ENCODE results near the gene VPS8.
"Not testable (repeated sequence)": the region's sequence is repeated elsewhere in the genome, so short reads cannot be mapped to it uniquely, and the experiment has no call there.

The VPS8 gene

GRCh38 chr3:184880276-184881019 lies 68.5 kb downstream of the VPS8 start:
- Histone ChIP-seq H3K27ac (ENCODE audit: low read length) (no peak overlapping the region), H3K9me3 (ENCODE audit: control insufficient read depth in 1 of 2, low read length in 2 of 2) (no peaks in the 10 kb centered on the region), H3K4me3 (ENCODE audit: low read depth in 1 of 2, low read length in 2 of 2) (no peak overlapping the region), H3K4me1 (ENCODE audit: control insufficient read depth in 1 of 2, insufficient read depth in 2 of 2, low read length in 2 of 2) (no peaks in the 10 kb centered on the region), H3K27me3 (ENCODE audit: low read depth, low read length) (no peaks in the 10 kb centered on the region), H3K36me3 (ENCODE audit: control insufficient read depth in 1 of 2, insufficient read depth in 2 of 2, low read length in 2 of 2) (peaks cover 13 to 18% of the 10 kb centered on the region in 2 donors)

- Histone ChIP-seq H3K9me3 (ENCODE audit: control insufficient read depth in 1 of 2, low read length in 2 of 2) (no peaks in the 10 kb centered on the region), H3K4me1 (ENCODE audit: control insufficient read depth in 1 of 2, insufficient read depth in 2 of 2, low read length in 2 of 2) (no peaks in the 10 kb centered on the region), H3K27ac (ENCODE audit: low read length) (no peak overlapping the region), H3K36me3 (ENCODE audit: control insufficient read depth in 1 of 2, insufficient read depth in 2 of 2, low read length in 2 of 2) (peaks cover 2 to 11% of the 10 kb centered on the region in 2 donors), H3K27me3 (ENCODE audit: low read depth, low read length) (no peaks in the 10 kb centered on the region), H3K4me3 (ENCODE audit: low read depth in 1 of 2, low read length in 2 of 2) (no peak overlapping the region)
These were observed 72.5 kb downstream of the VPS8 start for GRCh38 chr3:184884359-184885017.

DNA sequence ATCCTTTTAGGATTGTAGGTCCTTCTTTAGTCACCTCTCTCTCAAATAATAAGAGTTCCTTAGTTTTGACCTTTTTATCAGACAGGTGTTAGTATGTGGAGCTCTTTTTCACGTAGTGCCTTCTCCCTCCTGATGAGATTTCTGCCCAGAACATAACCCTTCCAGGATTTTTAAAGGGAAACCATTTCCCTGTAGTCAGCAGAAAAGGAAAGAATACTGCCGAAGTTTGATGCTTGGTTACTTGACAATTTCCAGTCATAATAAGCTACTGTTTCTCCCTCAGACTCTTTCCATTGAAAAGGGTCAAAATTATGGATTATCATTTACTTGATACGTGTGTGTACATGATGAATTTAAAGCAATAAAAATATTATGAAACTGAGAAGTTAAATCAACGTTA lies 73.1 kb downstream of the VPS8 start:
- H3K27me3 ChIP-seq (ENCODE audit: low read depth, low read length): no peaks in the 10 kb centered on the region
- H3K4me1 ChIP-seq (ENCODE audit: control insufficient read depth in 1 of 2, insufficient read depth in 2 of 2, low read length in 2 of 2): no peaks in the 10 kb centered on the region
- no peak overlapping the region for H3K27ac ChIP-seq (ENCODE audit: low read length)
- H3K36me3 ChIP-seq (ENCODE audit: control insufficient read depth in 1 of 2, insufficient read depth in 2 of 2, low read length in 2 of 2): peaks cover 0 to 11% of the 10 kb centered on the region in 2 donors
- no peaks in the 10 kb centered on the region for H3K9me3 ChIP-seq (ENCODE audit: control insufficient read depth in 1 of 2, low read length in 2 of 2)
- no peak overlapping the region for H3K4me3 ChIP-seq (ENCODE audit: low read depth in 1 of 2, low read length in 2 of 2)

DNA sequence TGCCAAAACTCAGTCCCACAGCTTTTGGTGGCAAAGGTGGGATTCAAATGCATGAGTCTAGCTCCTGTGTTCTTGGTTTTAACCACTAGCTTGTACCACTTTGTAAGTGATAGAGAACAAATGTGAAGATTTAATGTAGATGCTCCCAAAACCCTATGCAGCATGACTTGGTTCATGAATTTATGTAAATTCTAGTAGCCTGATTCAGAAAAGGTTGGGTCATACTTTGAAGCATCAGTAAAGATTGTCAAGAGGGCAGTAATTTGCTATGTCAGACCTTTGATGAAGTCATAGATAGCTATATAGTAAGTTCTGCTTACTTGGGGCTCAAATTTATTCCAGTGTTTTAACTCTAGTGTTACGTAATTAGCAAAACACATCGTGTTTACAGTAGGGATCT lies 75.6 kb downstream of the VPS8 start:
- Histone ChIP-seq H3K9me3 (ENCODE audit: control insufficient read depth in 1 of 2, low read length in 2 of 2) (no peaks in the 10 kb centered on the region), H3K27me3 (ENCODE audit: low read depth, low read length) (no peaks in the 10 kb centered on the region), H3K36me3 (ENCODE audit: control insufficient read depth in 1 of 2, insufficient read depth in 2 of 2, low read length in 2 of 2) (peaks cover 0 to 11% of the 10 kb centered on the region in 2 donors), H3K4me3 (ENCODE audit: low read depth in 1 of 2, low read length in 2 of 2) (no peak overlapping the region), H3K27ac (ENCODE audit: low read length) (no peak overlapping the region), H3K4me1 (ENCODE audit: control insufficient read depth in 1 of 2, insufficient read depth in 2 of 2, low read length in 2 of 2) (no peaks in the 10 kb centered on the region)

GRCh38 chr3:184889312-184889904 lies 77.4 kb downstream of the VPS8 start:
- Histone ChIP-seq H3K27me3 (ENCODE audit: low read depth, low read length) (no peaks in the 10 kb centered on the region), H3K27ac (ENCODE audit: low read length) (no peak overlapping the region), H3K4me1 (ENCODE audit: control insufficient read depth in 1 of 2, insufficient read depth in 2 of 2, low read length in 2 of 2) (no peaks in the 10 kb centered on the region), H3K9me3 (ENCODE audit: control insufficient read depth in 1 of 2, low read length in 2 of 2) (no peaks in the 10 kb centered on the region), H3K4me3 (ENCODE audit: low read depth in 1 of 2, low read length in 2 of 2) (no peak overlapping the region), H3K36me3 (ENCODE audit: control insufficient read depth in 1 of 2, insufficient read depth in 2 of 2, low read length in 2 of 2) (peaks cover 0 to 9% of the 10 kb centered on the region in 2 donors)

GRCh38 chr3:184894051-184894450 lies 82.1 kb downstream of the VPS8 start:
- H3K36me3 ChIP-seq (ENCODE audit: control insufficient read depth in 1 of 2, insufficient read depth in 2 of 2, low read length in 2 of 2): peaks cover 0 to 9% of the 10 kb centered on the region in 2 donors
- no peaks in the 10 kb centered on the region for H3K4me1 ChIP-seq (ENCODE audit: control insufficient read depth in 1 of 2, insufficient read depth in 2 of 2, low read length in 2 of 2)
- H3K27me3 ChIP-seq (ENCODE audit: low read depth, low read length): no peaks in the 10 kb centered on the region
- no peaks in the 10 kb centered on the region for H3K9me3 ChIP-seq (ENCODE audit: control insufficient read depth in 1 of 2, low read length in 2 of 2)
- H3K27ac ChIP-seq (ENCODE audit: low read length): no peak overlapping the region
- no peak overlapping the region for H3K4me3 ChIP-seq (ENCODE audit: low read depth in 1 of 2, low read length in 2 of 2)

GRCh38 chr3:184895350-184895749 lies 83.4 kb downstream of the VPS8 start:
- peaks cover 0 to 9% of the 10 kb centered on the region in 2 donors for H3K36me3 ChIP-seq (ENCODE audit: control insufficient read depth in 1 of 2, insufficient read depth in 2 of 2, low read length in 2 of 2)
- no peak overlapping the region for H3K4me3 ChIP-seq (ENCODE audit: low read depth in 1 of 2, low read length in 2 of 2)
- H3K27me3 ChIP-seq (ENCODE audit: low read depth, low read length): no peaks in the 10 kb centered on the region
- H3K27ac ChIP-seq (ENCODE audit: low read length): no peak overlapping the region
- no peaks in the 10 kb centered on the region for H3K4me1 ChIP-seq (ENCODE audit: control insufficient read depth in 1 of 2, insufficient read depth in 2 of 2, low read length in 2 of 2)
- no peaks in the 10 kb centered on the region for H3K9me3 ChIP-seq (ENCODE audit: control insufficient read depth in 1 of 2, low read length in 2 of 2)

GRCh38 chr3:184896336-184896735 lies 84.4 kb downstream of the VPS8 start:
- H3K27me3 ChIP-seq (ENCODE audit: low read depth, low read length): no peaks in the 10 kb centered on the region
- H3K4me3 ChIP-seq (ENCODE audit: low read depth in 1 of 2, low read length in 2 of 2): no peak overlapping the region
- H3K27ac ChIP-seq (ENCODE audit: low read length): no peak overlapping the region
- no peaks in the 10 kb centered on the region for H3K4me1 ChIP-seq (ENCODE audit: control insufficient read depth in 1 of 2, insufficient read depth in 2 of 2, low read length in 2 of 2)
- H3K9me3 ChIP-seq (ENCODE audit: control insufficient read depth in 1 of 2, low read length in 2 of 2): no peaks in the 10 kb centered on the region
- peaks cover 0 to 9% of the 10 kb centered on the region in 2 donors for H3K36me3 ChIP-seq (ENCODE audit: control insufficient read depth in 1 of 2, insufficient read depth in 2 of 2, low read length in 2 of 2)

GRCh38 chr3:184899953-184900595 lies 88.1 kb downstream of the VPS8 start:
- no peaks in the 10 kb centered on the region for H3K27me3 ChIP-seq (ENCODE audit: low read depth, low read length)

GRCh38 chr3:184907031-184907430 lies 95.1 kb downstream of the VPS8 start:
- not testable (repeated sequence) for H3K27ac ChIP-seq (ENCODE audit: low read length); H3K9me3 ChIP-seq (ENCODE audit: control insufficient read depth in 1 of 2, low read length in 2 of 2); H3K4me1 ChIP-seq (ENCODE audit: control insufficient read depth in 1 of 2, insufficient read depth in 2 of 2, low read length in 2 of 2); H3K36me3 ChIP-seq (ENCODE audit: control insufficient read depth in 1 of 2, insufficient read depth in 2 of 2, low read length in 2 of 2); H3K4me3 ChIP-seq (ENCODE audit: low read depth in 1 of 2, low read length in 2 of 2); H3K27me3 ChIP-seq (ENCODE audit: low read depth, low read length)

More at GRCh38 chr3:184899953-184900595, 88.1 kb downstream of the VPS8 start:
- H3K4me1 ChIP-seq (ENCODE audit: control insufficient read depth in 1 of 2, insufficient read depth in 2 of 2, low read length in 2 of 2): no peaks in the 10 kb centered on the region
- peaks cover 0 to 14% of the 10 kb centered on the region in 2 donors for H3K36me3 ChIP-seq (ENCODE audit: control insufficient read depth in 1 of 2, insufficient read depth in 2 of 2, low read length in 2 of 2)
- H3K9me3 ChIP-seq (ENCODE audit: control insufficient read depth in 1 of 2, low read length in 2 of 2): no peaks in the 10 kb centered on the region
- H3K27ac ChIP-seq (ENCODE audit: low read length): no peak overlapping the region
- no peak overlapping the region for H3K4me3 ChIP-seq (ENCODE audit: low read depth in 1 of 2, low read length in 2 of 2)

All from muscle layer of duodenum (tissue), 2 donors.